ENCODE results near the gene C2CD2.

The C2CD2 gene

DNA sequence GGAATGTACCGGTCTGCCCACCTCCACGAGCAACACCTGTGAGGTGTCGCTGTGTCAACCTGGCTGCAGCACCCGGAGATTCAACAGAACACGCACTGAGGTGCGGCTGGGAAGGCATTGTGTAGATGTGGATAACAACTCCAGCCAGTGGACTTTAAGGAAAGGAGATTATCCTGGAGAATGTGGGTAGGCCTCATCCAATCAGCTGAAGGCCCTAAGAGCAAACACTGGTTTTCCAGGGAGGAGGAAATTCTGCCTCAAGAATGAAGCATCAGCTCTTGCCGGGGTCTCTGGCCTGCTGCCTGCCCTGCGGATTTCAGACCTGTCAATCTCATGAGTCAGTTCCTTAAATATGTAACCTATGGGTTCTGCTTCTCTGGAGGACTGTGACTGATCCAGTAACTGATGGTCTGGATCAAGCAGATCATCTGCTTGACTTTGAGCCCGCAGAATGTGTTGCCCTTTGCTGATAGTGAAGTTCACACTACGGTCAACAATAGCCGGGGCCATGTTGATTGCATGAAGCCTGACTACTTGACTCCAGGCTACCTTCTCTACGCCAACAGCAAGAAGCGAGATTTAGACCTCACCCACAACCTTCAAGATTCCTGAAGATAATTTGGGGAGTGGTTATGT lies 58.8 kb downstream of the C2CD2 start:
- H4K5ac ChIP-seq (ENCODE audit: low read length): no peak overlapping the region
- no peak overlapping the region for H3K23ac ChIP-seq (ENCODE audit: low read length)
- H4K8ac ChIP-seq (ENCODE audit: low read depth, low read length): no peak overlapping the region
- no peaks in the 10 kb centered on the region for H3K79me1 ChIP-seq (ENCODE audit: low read length)
- H2BK120ac ChIP-seq (ENCODE audit: low read depth, low read length): no peak overlapping the region
- no peak overlapping the region for H3K27ac ChIP-seq (ENCODE audit: low read depth, low read length)
- no peak overlapping the region for H3K4me3 ChIP-seq (ENCODE audit: low read length)
- H3K27me3 ChIP-seq (ENCODE audit: insufficient read depth, low read length, poor library complexity): no peaks in the 10 kb centered on the region
- H3K4me2 ChIP-seq (ENCODE audit: low read length): no peak overlapping the region
- H3K56ac ChIP-seq (ENCODE audit: low read length): no peak overlapping the region
- no peaks in the 10 kb centered on the region for H3K79me2 ChIP-seq (ENCODE audit: control insufficient read depth, insufficient read depth, low read length)
- no peak overlapping the region for H3K4ac ChIP-seq (ENCODE audit: low read depth, low read length)
- H3K18ac ChIP-seq (ENCODE audit: low read length): no peak overlapping the region
- H3K36me3 ChIP-seq (ENCODE audit: control insufficient read depth, insufficient read depth, low read length): no peaks in the 10 kb centered on the region
- no peak overlapping the region for H2BK5ac ChIP-seq (ENCODE audit: low read length)
- H3K4me1 ChIP-seq (ENCODE audit: control insufficient read depth, low read depth, low read length): no peaks in the 10 kb centered on the region
- no peak overlapping the region for H2AK5ac ChIP-seq (ENCODE audit: low read length)
- no peak overlapping the region for H3K9ac ChIP-seq (ENCODE audit: low read length)
- WGBS (ENCODE audit: extremely low coverage, insufficient coverage, low lambda C conversion rate): no CpG with 5 or more reads among the region's 13 CpGs
- DNase-seq: peak; percentile 18
- H2BK15ac ChIP-seq (replicated peaks; ENCODE audit: low read depth): no peak overlapping the region

DNA sequence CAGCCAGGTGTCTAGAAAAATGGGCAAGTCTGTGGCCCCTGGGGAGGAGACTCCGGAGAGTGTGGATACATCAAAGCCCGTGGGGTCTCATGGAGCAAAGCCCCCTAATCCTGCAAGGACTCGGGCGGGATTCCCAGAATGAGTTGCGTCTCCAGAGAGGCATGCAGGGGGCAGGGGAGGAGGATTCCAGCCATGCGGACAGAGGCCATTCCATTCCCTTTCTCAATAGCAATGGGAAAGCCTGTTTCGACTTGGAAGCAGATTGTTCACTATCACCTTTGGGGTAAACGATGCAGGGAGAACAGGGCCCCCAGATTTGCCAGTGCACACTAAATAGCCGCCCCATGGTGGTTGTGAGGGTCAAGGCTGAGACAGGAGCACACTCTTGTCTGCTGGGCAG lies 59.3 kb downstream of the C2CD2 start:
- H2AK5ac ChIP-seq (ENCODE audit: low read length): no peak overlapping the region
- no peak overlapping the region for H3K27ac ChIP-seq (ENCODE audit: low read depth, low read length)
- H2BK15ac ChIP-seq (replicated peaks; ENCODE audit: low read depth): no peak overlapping the region
- no peaks in the 10 kb centered on the region for H3K79me1 ChIP-seq (ENCODE audit: low read length)
- no peaks in the 10 kb centered on the region for H3K27me3 ChIP-seq (ENCODE audit: insufficient read depth, low read length, poor library complexity)
- WGBS (ENCODE audit: extremely low coverage, insufficient coverage, low lambda C conversion rate): no CpG with 5 or more reads among the region's 9 CpGs
- no peak overlapping the region for H3K9ac ChIP-seq (ENCODE audit: low read length)
- no peaks in the 10 kb centered on the region for H3K79me2 ChIP-seq (ENCODE audit: control insufficient read depth, insufficient read depth, low read length)
- H2BK5ac ChIP-seq (ENCODE audit: low read length): no peak overlapping the region
- H3K18ac ChIP-seq (ENCODE audit: low read length): no peak overlapping the region
- H4K5ac ChIP-seq (ENCODE audit: low read length): no peak overlapping the region
- H3K4me2 ChIP-seq (ENCODE audit: low read length): no peak overlapping the region
- H3K56ac ChIP-seq (ENCODE audit: low read length): no peak overlapping the region
- H3K36me3 ChIP-seq (ENCODE audit: control insufficient read depth, insufficient read depth, low read length): no peaks in the 10 kb centered on the region
- no peak overlapping the region for H4K8ac ChIP-seq (ENCODE audit: low read depth, low read length)
- no peak for DNase-seq
- H3K4me1 ChIP-seq (ENCODE audit: control insufficient read depth, low read depth, low read length): no peaks in the 10 kb centered on the region
- no peak overlapping the region for H3K4me3 ChIP-seq (ENCODE audit: low read length)
- no peak overlapping the region for H3K23ac ChIP-seq (ENCODE audit: low read length)
- no peak overlapping the region for H3K4ac ChIP-seq (ENCODE audit: low read depth, low read length)
- H2BK120ac ChIP-seq (ENCODE audit: low read depth, low read length): no peak overlapping the region

DNA sequence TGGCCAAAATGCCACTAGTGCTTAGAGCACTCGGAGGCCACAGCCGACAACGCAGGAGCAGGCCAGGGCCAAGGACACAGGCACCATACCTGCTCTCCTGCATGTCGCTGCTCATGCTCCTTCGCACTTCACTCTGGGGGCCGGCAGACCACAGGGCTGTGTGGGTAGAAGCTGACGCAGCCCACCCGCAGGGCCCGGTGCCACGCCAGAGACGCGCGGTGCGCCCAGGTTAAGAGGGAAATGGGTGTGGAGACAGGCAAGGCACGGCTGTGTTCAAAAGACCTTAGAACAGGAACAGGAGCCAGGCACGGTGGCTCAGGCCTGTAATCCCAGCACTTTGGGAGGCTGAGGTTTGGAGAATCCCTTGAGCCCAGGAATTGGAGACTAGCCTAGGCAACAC lies 61.1 kb downstream of the C2CD2 start:
- no peak overlapping the region for H3K4ac ChIP-seq (ENCODE audit: low read depth, low read length)
- H2BK120ac ChIP-seq (ENCODE audit: low read depth, low read length): no peak overlapping the region
- no peaks in the 10 kb centered on the region for H3K4me1 ChIP-seq (ENCODE audit: control insufficient read depth, low read depth, low read length)
- H3K79me2 ChIP-seq (ENCODE audit: control insufficient read depth, insufficient read depth, low read length): no peaks in the 10 kb centered on the region
- H4K8ac ChIP-seq (ENCODE audit: low read depth, low read length): no peak overlapping the region
- H3K4me3 ChIP-seq (ENCODE audit: low read length): no peak overlapping the region
- no peak overlapping the region for H3K56ac ChIP-seq (ENCODE audit: low read length)
- no peak overlapping the region for H3K18ac ChIP-seq (ENCODE audit: low read length)
- no peak overlapping the region for H3K4me2 ChIP-seq (ENCODE audit: low read length)
- H3K9ac ChIP-seq (ENCODE audit: low read length): no peak overlapping the region
- H3K23ac ChIP-seq (ENCODE audit: low read length): no peak overlapping the region
- WGBS (ENCODE audit: extremely low coverage, insufficient coverage, low lambda C conversion rate): no CpG with 5 or more reads among the region's 16 CpGs
- no peaks in the 10 kb centered on the region for H3K27me3 ChIP-seq (ENCODE audit: insufficient read depth, low read length, poor library complexity)
- H3K36me3 ChIP-seq (ENCODE audit: control insufficient read depth, insufficient read depth, low read length): no peaks in the 10 kb centered on the region
- no peak for DNase-seq
- no peak overlapping the region for H2BK5ac ChIP-seq (ENCODE audit: low read length)
- H3K79me1 ChIP-seq (ENCODE audit: low read length): no peaks in the 10 kb centered on the region
- H2BK15ac ChIP-seq (replicated peaks; ENCODE audit: low read depth): no peak overlapping the region
- H3K27ac ChIP-seq (ENCODE audit: low read depth, low read length): no peak overlapping the region
- no peak overlapping the region for H2AK5ac ChIP-seq (ENCODE audit: low read length)
- no peak overlapping the region for H4K5ac ChIP-seq (ENCODE audit: low read length)

DNA sequence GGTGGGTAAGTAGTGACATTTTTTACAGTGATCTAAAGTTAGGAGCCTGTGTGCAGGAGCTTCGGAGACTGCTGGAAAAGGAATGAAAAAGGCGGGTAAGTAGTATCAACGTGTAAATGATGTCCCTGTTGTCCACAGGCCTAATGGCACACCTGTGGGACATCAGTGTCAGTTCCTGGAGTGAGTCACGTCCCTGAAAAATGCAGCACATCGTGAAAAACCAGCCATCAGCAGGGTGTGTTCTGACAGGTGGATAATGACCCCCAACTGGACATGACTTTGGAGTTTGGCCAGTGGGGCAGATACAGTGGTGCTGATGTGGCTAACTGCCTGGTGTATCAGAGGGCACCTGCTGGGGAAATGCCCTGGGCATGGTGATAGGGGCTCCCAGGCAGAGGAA lies 62.7 kb downstream of the C2CD2 start:
- no peak overlapping the region for H2BK5ac ChIP-seq (ENCODE audit: low read length)
- H3K4me1 ChIP-seq (ENCODE audit: control insufficient read depth, low read depth, low read length): no peaks in the 10 kb centered on the region
- no peak overlapping the region for H3K18ac ChIP-seq (ENCODE audit: low read length)
- H3K36me3 ChIP-seq (ENCODE audit: control insufficient read depth, insufficient read depth, low read length): no peaks in the 10 kb centered on the region
- H4K5ac ChIP-seq (ENCODE audit: low read length): no peak overlapping the region
- H3K27me3 ChIP-seq (ENCODE audit: insufficient read depth, low read length, poor library complexity): no peaks in the 10 kb centered on the region
- DNase-seq: no peak
- no peak overlapping the region for H2AK5ac ChIP-seq (ENCODE audit: low read length)
- no peak overlapping the region for H3K56ac ChIP-seq (ENCODE audit: low read length)
- H3K27ac ChIP-seq (ENCODE audit: low read depth, low read length): no peak overlapping the region
- H3K79me2 ChIP-seq (ENCODE audit: control insufficient read depth, insufficient read depth, low read length): no peaks in the 10 kb centered on the region
- H3K4me3 ChIP-seq (ENCODE audit: low read length): no peak overlapping the region
- no peak overlapping the region for H3K9ac ChIP-seq (ENCODE audit: low read length)
- no peak overlapping the region for H3K4ac ChIP-seq (ENCODE audit: low read depth, low read length)
- no peaks in the 10 kb centered on the region for H3K79me1 ChIP-seq (ENCODE audit: low read length)
- no peak overlapping the region for H2BK120ac ChIP-seq (ENCODE audit: low read depth, low read length)
- WGBS (ENCODE audit: extremely low coverage, insufficient coverage, low lambda C conversion rate): no CpG with 5 or more reads among the region's 5 CpGs
- no peak overlapping the region for H3K23ac ChIP-seq (ENCODE audit: low read length)
- no peak overlapping the region for H4K8ac ChIP-seq (ENCODE audit: low read depth, low read length)
- no peak overlapping the region for H3K4me2 ChIP-seq (ENCODE audit: low read length)
- no peak overlapping the region for H2BK15ac ChIP-seq (replicated peaks; ENCODE audit: low read depth)

- DNase-seq: no peak
- Histone ChIP-seq H3K27me3 (ENCODE audit: insufficient read depth, low read length, poor library complexity) (no peaks in the 10 kb centered on the region), H3K4me2 (ENCODE audit: low read length) (no peak overlapping the region), H3K27ac (ENCODE audit: low read depth, low read length) (no peak overlapping the region), H4K5ac (ENCODE audit: low read length) (no peak overlapping the region), H3K4me3 (ENCODE audit: low read length) (no peak overlapping the region), H2BK5ac (ENCODE audit: low read length) (no peak overlapping the region), H3K23ac (ENCODE audit: low read length) (no peak overlapping the region), H2BK120ac (ENCODE audit: low read depth, low read length) (no peak overlapping the region), H2BK15ac (replicated peaks; ENCODE audit: low read depth) (no peak overlapping the region), H2AK5ac (ENCODE audit: low read length) (no peak overlapping the region), H3K18ac (ENCODE audit: low read length) (no peak overlapping the region), H4K8ac (ENCODE audit: low read depth, low read length) (no peak overlapping the region), H3K36me3 (ENCODE audit: control insufficient read depth, insufficient read depth, low read length) (no peaks in the 10 kb centered on the region), H3K56ac (ENCODE audit: low read length) (no peak overlapping the region), H3K79me1 (ENCODE audit: low read length) (no peaks in the 10 kb centered on the region), H3K4ac (ENCODE audit: low read depth, low read length) (no peak overlapping the region), H3K4me1 (ENCODE audit: control insufficient read depth, low read depth, low read length) (no peaks in the 10 kb centered on the region), H3K9ac (ENCODE audit: low read length) (no peak overlapping the region), H3K79me2 (ENCODE audit: control insufficient read depth, insufficient read depth, low read length) (no peaks in the 10 kb centered on the region)
- WGBS (ENCODE audit: extremely low coverage, insufficient coverage, low lambda C conversion rate): no CpG with 5 or more reads among the region's 6 CpGs
Observed at GRCh38 chr21:41890355-41890754, 63.5 kb downstream of the C2CD2 start.

DNA sequence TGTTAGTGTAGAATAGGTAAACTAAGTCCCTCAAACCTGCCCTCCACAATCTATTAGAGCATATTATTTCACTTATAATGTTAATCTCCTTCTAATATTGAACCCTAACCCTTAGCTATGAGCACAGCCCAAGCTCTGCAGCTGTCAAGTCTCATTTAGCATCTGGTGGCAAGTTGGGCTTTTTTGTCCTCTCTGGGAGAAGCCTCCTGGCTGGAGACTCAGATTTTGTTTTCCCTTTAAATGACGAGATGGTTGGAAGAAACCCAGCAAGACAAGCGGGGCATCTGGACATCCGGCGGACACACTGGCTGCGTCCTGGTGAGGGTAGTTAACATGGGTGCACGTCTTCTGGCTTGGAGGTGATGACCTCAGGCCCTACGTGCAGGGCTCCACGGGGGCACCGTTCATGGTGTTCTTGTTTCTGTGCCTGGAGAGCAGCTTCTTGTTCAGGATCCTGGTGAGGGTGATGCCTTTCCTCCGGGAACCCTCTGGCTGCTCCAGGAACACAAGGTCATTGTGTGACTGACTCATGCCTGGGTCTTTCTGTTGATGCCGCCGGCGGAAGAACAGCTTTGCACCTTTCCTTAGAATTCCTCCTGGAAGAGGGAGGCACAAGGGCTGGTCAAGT lies 65.0 kb downstream of the C2CD2 start:
- no peak overlapping the region for H3K9ac ChIP-seq (ENCODE audit: low read length)
- H3K79me1 ChIP-seq (ENCODE audit: low read length): no peaks in the 10 kb centered on the region
- no peak overlapping the region for H3K56ac ChIP-seq (ENCODE audit: low read length)
- no peak overlapping the region for H2BK15ac ChIP-seq (replicated peaks; ENCODE audit: low read depth)
- no peak overlapping the region for H4K8ac ChIP-seq (ENCODE audit: low read depth, low read length)
- no peaks in the 10 kb centered on the region for H3K27me3 ChIP-seq (ENCODE audit: insufficient read depth, low read length, poor library complexity)
- H3K18ac ChIP-seq (ENCODE audit: low read length): no peak overlapping the region
- no peak overlapping the region for H3K23ac ChIP-seq (ENCODE audit: low read length)
- no peak for DNase-seq
- no CpG with 5 or more reads among the region's 13 CpGs for WGBS (ENCODE audit: extremely low coverage, insufficient coverage, low lambda C conversion rate)
- H3K4me3 ChIP-seq (ENCODE audit: low read length): no peak overlapping the region
- no peak overlapping the region for H2AK5ac ChIP-seq (ENCODE audit: low read length)
- H3K4me1 ChIP-seq (ENCODE audit: control insufficient read depth, low read depth, low read length): no peaks in the 10 kb centered on the region
- no peak overlapping the region for H3K27ac ChIP-seq (ENCODE audit: low read depth, low read length)
- no peak overlapping the region for H3K4me2 ChIP-seq (ENCODE audit: low read length)
- H3K36me3 ChIP-seq (ENCODE audit: control insufficient read depth, insufficient read depth, low read length): no peaks in the 10 kb centered on the region
- no peak overlapping the region for H2BK120ac ChIP-seq (ENCODE audit: low read depth, low read length)
- H3K4ac ChIP-seq (ENCODE audit: low read depth, low read length): no peak overlapping the region
- H3K79me2 ChIP-seq (ENCODE audit: control insufficient read depth, insufficient read depth, low read length): no peaks in the 10 kb centered on the region
- H4K5ac ChIP-seq (ENCODE audit: low read length): no peak overlapping the region
- no peak overlapping the region for H2BK5ac ChIP-seq (ENCODE audit: low read length)
